KOPT-K1 (cell line): ENCODE results near the gene ATP2B2.

Source experiments
- H3K27ac ChIP-seq: fragments of 200-600 bp; sonication (generic); 2 replicates; pipeline ENCODE4 v1.5.1; 2016; ENCODE audit warnings: antibody characterized with exemption, mild to moderate bottlenecking, low read depth, low read length; ENCODE audit not compliant: poor library complexity, severe bottlenecking
- H3K36me3 ChIP-seq: fragments of 200-600 bp; sonication (generic); 2 replicates; pipeline ENCODE4 v1.5.1; 2017; ENCODE audit warnings: antibody characterized with exemption, mild to moderate bottlenecking, low read length, moderate library complexity; ENCODE audit not compliant: insufficient read depth
- H3K9me3 ChIP-seq: fragments of 200-600 bp; sonication (generic); 2 replicates; pipeline ENCODE4 v1.5.1; 2017; ENCODE audit warnings: antibody characterized with exemption, low read length, mild to moderate bottlenecking; ENCODE audit not compliant: insufficient read depth, poor library complexity, severe bottlenecking

ATP2B2 gene

DNA sequence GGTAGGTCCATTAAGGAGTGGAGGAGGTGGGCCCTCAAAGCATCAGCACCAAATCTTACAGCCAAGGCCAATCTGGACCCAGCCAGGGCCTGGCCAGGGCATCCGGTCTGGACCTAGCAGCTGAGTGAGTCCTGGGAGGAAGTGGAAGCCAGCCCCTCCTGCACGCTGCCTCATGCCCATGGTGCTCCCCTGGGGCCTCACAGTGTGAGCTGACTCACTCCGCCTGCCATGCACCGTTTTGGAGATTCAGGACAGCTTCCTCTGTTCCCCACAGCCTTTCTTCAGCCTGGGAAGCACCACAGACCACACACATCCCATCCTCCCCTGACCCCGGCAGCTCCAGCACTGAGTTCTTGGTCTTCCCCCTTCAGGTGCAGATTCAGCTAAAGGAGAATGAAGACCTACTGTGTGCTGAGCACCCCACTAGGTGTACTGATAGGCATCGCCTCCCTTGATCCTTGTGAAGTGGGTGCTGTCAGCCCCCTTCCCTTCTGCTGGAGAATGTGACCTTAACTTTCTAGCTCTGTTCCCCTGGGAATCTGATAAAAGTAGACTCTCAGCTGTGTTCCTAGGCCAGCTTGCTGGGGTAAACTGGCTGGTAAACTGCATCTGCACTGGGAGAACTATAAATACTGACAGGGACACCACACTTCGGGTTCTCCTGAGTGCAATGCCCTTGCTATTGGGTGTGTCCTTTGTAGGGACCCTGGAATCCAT, 147.6 kb downstream of the ATP2B2 start:
- Histone ChIP-seq H3K9me3 (no peaks in the 10 kb centered on the region), H3K27ac (no peak overlapping the region), H3K36me3 (no peaks in the 10 kb centered on the region)

GRCh38 chr3:10357095-10357494, 148.3 kb downstream of the ATP2B2 start:
- no peaks in the 10 kb centered on the region for H3K36me3 ChIP-seq
- H3K27ac ChIP-seq = no peak overlapping the region
- H3K9me3 ChIP-seq = no peaks in the 10 kb centered on the region

- Histone ChIP-seq H3K27ac (no peak overlapping the region), H3K36me3 (no peaks in the 10 kb centered on the region), H3K9me3 (no peaks in the 10 kb centered on the region)
Measured at GRCh38 chr3:10356461-10356981, 148.9 kb downstream of the ATP2B2 start.

DNA sequence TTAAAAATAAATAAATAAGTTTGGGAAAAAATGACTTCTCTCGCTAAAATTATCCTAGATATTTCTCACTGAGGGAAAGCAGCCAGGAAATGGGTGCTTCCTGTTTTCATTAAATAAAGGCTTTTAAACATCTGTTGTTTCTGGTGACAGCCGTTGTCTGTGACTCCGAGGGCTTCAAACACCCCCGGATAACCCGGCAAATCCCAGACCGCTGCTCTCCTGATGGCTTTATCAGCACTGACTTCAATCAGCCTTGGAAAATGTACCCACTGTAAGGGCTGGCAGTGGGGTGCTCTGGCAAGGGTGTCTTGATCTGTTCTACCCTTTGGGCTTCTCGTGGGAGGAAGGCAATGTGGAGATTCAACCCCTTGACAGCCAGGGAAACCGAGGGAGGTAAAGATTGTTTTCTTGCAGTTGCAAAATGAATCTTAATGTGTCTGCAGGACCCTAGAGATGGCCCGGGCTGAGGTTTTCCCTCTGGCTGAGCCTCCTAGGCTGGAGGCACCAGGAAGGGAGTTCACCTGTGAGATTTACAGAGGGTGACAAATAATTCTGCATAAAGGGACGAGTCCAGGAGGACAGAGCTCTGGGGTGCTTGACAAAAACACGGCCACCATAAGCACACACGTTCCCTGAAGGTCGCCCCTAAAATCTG, 150.9 kb downstream of the ATP2B2 start:
- Histone ChIP-seq H3K36me3 (no peaks in the 10 kb centered on the region), H3K9me3 (no peaks in the 10 kb centered on the region), H3K27ac (no peak overlapping the region)

DNA sequence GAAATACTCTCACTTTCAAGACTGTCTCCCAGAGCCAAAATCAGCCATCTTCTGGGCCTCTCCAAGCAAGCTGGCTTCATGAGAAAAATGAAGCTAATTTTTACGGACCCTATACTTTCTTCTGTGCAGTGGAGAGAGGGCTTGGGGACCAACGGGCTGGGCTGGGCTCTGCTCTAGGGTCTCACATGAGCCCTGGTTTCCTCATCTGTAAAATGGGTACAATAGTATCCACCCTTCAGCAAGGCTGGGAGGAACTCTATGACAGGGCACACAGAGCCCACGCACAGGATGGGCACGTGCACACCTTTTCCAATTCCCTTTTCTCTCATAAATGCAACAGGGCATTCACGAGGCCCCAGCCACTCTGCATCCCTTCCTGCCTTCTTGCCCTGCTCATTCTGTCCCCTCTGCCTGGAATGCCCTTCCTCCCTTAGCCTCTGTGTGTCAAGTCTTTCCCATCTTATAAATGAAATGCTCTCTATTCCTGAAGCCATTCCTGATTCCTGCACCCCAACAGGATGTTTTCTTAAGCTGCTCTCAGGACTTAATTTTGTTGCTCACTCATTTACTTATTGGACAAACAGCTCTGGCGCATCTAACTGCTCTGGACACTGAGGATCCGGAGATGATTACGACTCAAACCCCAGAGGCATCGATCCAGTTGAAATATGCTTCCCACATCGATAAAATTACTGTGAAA, 151.6 kb downstream of the ATP2B2 start:
- Histone ChIP-seq H3K36me3 (no peaks in the 10 kb centered on the region), H3K27ac (no peak overlapping the region), H3K9me3 (no peaks in the 10 kb centered on the region)

- Histone ChIP-seq H3K27ac (no peak overlapping the region), H3K36me3 (no peaks in the 10 kb centered on the region), H3K9me3 (no peaks in the 10 kb centered on the region)
Measured at GRCh38 chr3:10353160-10353559, 152.2 kb downstream of the ATP2B2 start.

GRCh38 chr3:10352146-10352911, 153.1 kb downstream of the ATP2B2 start:
- Histone ChIP-seq H3K9me3 (no peaks in the 10 kb centered on the region), H3K36me3 (no peaks in the 10 kb centered on the region), H3K27ac (no peak overlapping the region)

GRCh38 chr3:10351013-10351735, 154.2 kb downstream of the ATP2B2 start:
- Histone ChIP-seq H3K27ac (no peak overlapping the region), H3K36me3 (no peaks in the 10 kb centered on the region), H3K9me3 (no peaks in the 10 kb centered on the region)

DNA sequence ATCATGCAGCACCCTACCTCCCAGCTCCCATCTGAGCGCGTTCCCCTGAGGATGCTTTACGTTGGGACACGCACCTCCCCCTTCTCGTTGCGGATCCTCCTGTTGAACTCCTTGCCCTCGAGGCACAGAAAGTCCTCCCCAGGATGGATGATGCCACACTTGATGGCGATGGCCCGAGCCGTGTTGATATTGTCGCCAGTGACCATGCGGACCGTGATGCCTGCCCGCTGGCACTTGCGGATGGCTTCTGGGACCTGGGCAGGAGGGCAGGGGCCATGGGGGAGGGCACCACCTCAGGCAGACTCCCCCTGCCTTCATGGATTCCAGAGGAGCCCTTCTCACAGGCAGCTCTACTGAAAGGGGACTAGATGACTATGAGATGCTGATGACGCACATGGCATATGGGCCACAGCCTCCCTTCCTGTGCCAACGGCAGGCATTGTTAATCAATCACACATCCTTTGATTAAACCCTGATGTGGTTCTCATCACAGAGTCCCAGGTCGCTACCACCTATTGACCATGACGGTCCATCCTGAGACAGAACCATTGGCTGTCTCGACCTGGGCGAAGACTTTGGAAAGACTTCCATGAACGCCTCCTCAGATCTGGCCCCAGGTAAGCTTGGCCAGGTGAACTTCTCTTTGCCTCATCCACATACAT, 154.9 kb downstream of the ATP2B2 start:
- Histone ChIP-seq H3K36me3 (no peaks in the 10 kb centered on the region), H3K9me3 (no peaks in the 10 kb centered on the region), H3K27ac (no peak overlapping the region)

- H3K27ac ChIP-seq = no peak overlapping the region
Measured at GRCh38 chr3:10349801-10350200, 155.6 kb downstream of the ATP2B2 start.

DNA sequence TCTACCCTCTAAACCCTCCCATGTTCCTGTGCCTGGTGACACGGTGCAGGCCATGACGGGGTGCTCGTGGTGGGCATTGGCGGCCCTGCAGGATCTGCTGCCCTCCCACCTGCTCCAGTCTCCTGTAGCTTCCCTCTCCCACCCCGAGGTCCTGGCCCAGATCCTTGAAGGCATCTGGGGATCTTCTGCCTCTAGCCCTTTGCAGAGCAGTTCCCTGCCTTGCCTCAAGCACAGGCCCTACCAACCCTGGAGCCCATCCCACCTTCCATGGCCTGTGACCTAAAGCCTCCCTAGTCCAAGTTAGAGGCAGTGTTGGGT, 157.0 kb downstream of the ATP2B2 start:
- Histone ChIP-seq H3K27ac (no peak overlapping the region), H3K9me3 (no peaks in the 10 kb centered on the region), H3K36me3 (no peaks in the 10 kb centered on the region)

More at GRCh38 chr3:10349801-10350200, 155.6 kb downstream of the ATP2B2 start:
- H3K9me3 ChIP-seq = no peaks in the 10 kb centered on the region
- no peaks in the 10 kb centered on the region for H3K36me3 ChIP-seq

DNA sequence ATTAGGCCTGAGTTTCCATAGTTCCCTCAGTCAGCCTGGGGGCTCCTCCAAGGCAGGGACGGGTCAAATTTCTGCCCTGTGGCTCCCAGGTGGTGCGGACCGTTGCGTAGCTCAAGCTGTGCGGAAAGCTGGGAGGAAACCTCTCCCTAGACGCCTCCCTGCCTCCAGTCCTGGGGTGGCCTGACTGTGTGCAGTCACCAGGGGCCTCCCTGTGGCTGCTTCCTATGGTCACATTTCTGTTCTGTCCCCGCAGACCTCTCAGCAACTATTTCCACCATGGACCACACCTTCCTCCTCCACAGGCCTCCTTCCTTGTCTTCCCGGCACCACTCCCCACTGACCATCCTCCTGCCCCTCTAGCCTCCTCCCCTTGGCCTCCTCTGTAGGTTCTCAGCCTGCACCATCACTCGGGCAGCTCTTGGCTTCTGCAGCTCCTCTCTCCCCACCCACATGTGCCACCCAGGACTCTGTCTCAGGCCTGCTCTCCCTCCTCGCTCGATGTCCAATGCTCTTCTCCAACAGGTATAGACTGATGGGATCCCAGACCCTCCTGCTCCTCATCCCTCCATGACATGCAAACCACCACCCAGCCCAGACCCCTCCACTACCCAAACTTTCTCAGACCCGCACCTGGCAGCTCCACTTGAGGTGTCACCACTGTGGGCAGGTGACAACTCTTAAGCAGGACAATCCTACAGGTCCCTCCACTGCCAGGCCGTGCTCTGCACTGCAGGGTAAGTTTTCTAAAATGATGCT, 157.6 kb downstream of the ATP2B2 start:
- Histone ChIP-seq H3K9me3 (no peaks in the 10 kb centered on the region), H3K36me3 (no peaks in the 10 kb centered on the region), H3K27ac (no peak overlapping the region)

DNA sequence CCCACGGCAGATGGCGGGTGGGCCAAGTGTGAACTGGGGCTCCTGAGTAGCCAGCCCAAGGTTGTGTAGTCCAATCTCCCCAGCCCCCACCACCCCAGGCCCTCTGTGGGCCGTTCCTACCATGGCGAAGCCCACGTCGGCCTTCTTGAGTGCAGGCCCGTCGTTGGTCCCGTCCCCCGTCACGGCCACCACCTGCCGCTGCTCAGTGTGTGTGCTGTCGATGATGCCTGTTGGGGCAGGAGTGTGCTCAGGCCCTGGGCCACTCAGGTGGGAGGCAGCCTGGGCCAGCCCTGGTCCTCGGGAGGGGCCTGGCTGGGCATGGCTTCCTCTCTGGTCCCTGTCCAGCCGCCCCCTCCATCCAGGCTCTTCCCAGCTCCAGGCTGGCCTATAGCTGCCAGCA, 159.5 kb downstream of the ATP2B2 start:
- H3K36me3 ChIP-seq = no peaks in the 10 kb centered on the region
- H3K27ac ChIP-seq = no peak overlapping the region

More for the DNA sequence above, 159.5 kb downstream of the ATP2B2 start:
- H3K9me3 ChIP-seq = no peaks in the 10 kb centered on the region
